ENCODE measurements around the gene NDUFS1. TPM values are rescaled to one million over a fixed set of nuclear protein-coding genes. Genes with fewer than 3 reads are reported as not detected.

Gene NDUFS1
- total and polyA plus RNA-seq, 2 experiments from 2014 or later = 86.8 to 145 TPM

DNA sequence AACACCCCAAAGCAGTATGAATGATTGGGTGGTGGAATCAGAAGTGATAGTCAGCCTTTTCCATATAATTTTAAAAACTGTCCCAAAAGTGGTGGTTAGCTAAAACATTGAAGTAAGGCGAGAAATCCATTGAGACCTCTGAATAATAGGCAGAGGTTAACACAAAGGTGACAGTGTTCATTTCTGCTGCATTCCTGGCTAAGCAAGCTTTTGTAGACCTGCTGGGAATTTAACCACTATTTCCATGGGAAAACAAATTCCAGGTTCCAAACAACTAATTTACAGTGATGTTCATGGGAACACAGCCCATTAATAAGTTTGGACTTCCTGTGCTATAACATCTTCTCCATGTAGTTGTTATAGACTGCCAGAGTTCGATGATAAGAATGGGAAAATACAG, 66.9 kb downstream of the NDUFS1 start:
- no peaks in the 10 kb centered on the region for H3K36me3 ChIP-seq
- no peak overlapping the region for H3K4me3 ChIP-seq
- H3K27me3 ChIP-seq = no peaks in the 10 kb centered on the region
- H3K9me3 ChIP-seq (ENCODE audit: low read depth) = no peaks in the 10 kb centered on the region
- TF ChIP-seq CTCF (IDR thresholded peaks at IDR 0.05; ENCODE audit: low read depth, low read length) = no peak
- no peak for DNase-seq (ENCODE audit: low read depth in 1 of 2, low spot score in 1 of 2)
- peaks cover 6% of the 10 kb centered on the region for H3K4me1 ChIP-seq (ENCODE audit: low read depth)
- H3K27ac ChIP-seq = no peak overlapping the region

GRCh38 chr2:206088248-206088647, 71.0 kb downstream of the NDUFS1 start:
- no peak overlapping the region for H3K4me3 ChIP-seq
- H3K36me3 ChIP-seq = no peaks in the 10 kb centered on the region
- peaks cover 6% of the 10 kb centered on the region for H3K4me1 ChIP-seq (ENCODE audit: low read depth)
- no peak for TF ChIP-seq CTCF (IDR thresholded peaks at IDR 0.05; ENCODE audit: low read depth, low read length)
- no peaks in the 10 kb centered on the region for H3K27me3 ChIP-seq
- no peaks in the 10 kb centered on the region for H3K9me3 ChIP-seq (ENCODE audit: low read depth)
- no peak overlapping the region for H3K27ac ChIP-seq
- DNase-seq (ENCODE audit: low read depth in 1 of 2, low spot score in 1 of 2) = no peak

GRCh38 chr2:206086716-206087350, 72.4 kb downstream of the NDUFS1 start:
- Histone ChIP-seq H3K4me3 (peak overlapping the region; percentile 80), H3K36me3 (no peaks in the 10 kb centered on the region), H3K27ac (peak overlapping the region; percentile 100), H3K4me1 (ENCODE audit: low read depth) (peaks cover 6% of the 10 kb centered on the region), H3K27me3 (no peaks in the 10 kb centered on the region), H3K9me3 (ENCODE audit: low read depth) (no peaks in the 10 kb centered on the region)
- TF ChIP-seq CTCF (IDR thresholded peaks at IDR 0.05; ENCODE audit: low read depth, low read length) = no peak
- DNase-seq (ENCODE audit: low read depth in 1 of 2, low spot score in 1 of 2) = peak in 1 of 2 donors; percentile 23

DNA sequence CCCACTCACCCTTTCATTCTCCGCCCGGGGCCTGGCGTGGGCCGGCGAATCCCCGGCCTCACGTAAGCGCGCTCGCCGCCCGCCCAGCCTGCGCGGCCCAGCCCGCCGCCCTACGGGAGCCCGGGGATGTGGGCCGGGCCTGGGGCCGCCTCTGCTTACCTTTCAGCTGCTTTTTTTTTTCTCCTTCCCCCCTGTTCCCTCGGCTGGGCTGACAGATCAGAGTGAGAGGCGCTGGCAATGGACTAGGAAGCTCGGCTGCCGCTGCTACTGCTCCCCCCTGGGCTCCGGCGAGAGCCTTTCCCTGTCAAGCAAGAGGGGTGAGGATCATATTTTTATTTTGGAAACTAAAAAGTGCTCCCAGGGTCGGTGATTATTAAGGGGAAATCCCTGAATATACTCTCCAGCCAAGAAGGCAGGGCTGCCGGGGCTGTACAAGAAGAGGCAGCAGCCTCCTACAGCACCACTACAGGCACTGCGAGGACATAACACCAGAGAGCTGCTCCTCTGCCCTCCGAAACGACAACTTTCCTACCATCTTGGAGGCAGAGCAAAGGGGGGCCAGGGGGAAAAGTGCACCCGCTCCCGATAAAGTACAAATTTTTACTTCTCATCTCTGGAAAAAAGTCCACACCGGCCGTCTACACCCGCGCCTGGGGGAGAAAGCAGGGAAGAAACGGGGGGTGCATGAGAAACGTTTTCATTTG, 73.3 kb downstream of the NDUFS1 start, which contains the start of gene INO80D:
Gene INO80D, minus strand, starts transcription at position 433 of the 704 bp plus-strand sequence. CDS start 23,158 bp downstream, outside the sequence.
- Histone ChIP-seq H3K27ac (peak within 1 kb of the TSS; percentile 100), H3K4me1 (ENCODE audit: low read depth) (peaks cover 6% of the 10 kb centered on the region), H3K4me3 (peak within 1 kb of the TSS; percentile 80), H3K36me3 (no peaks in the 10 kb centered on the region), H3K9me3 (ENCODE audit: low read depth) (no peaks in the 10 kb centered on the region), H3K27me3 (no peaks in the 10 kb centered on the region)
- TF ChIP-seq CTCF (IDR thresholded peaks at IDR 0.05; ENCODE audit: low read depth, low read length) = peak; percentile 62
- peak; percentile 84 to 89 for DNase-seq (ENCODE audit: low read depth in 1 of 2, low spot score in 1 of 2)

- DNase-seq (ENCODE audit: low read depth in 1 of 2, low spot score in 1 of 2) = peak; percentile 36 to 66
- Histone ChIP-seq H3K4me3 (peak overlapping the region; percentile 80), H3K4me1 (ENCODE audit: low read depth) (peaks cover 6% of the 10 kb centered on the region), H3K27me3 (no peaks in the 10 kb centered on the region), H3K9me3 (ENCODE audit: low read depth) (no peaks in the 10 kb centered on the region), H3K36me3 (no peaks in the 10 kb centered on the region), H3K27ac (peak overlapping the region; percentile 100)
- TF ChIP-seq CTCF (IDR thresholded peaks at IDR 0.05; ENCODE audit: low read depth, low read length) = peak; percentile 1
Measured at GRCh38 chr2:206084870-206085741, 74.1 kb downstream of the NDUFS1 start.

Data from cardiac muscle cell (in vitro differentiated cells and primary cell).